Ascending aorta (tissue), 2 donors: ENCODE measurements around the gene GPR65. TPM values are rescaled to one million over a fixed set of nuclear protein-coding genes. Genes with fewer than 3 reads are reported as not detected.
A peak's percentile ranks its signal among the peaks of the same experiment; 100 is the strongest.

Experiments used
- DNase-seq, 2 donors: peaks; one replicate each; pipeline ENCODE4 v3.0.0-alpha.2; 2019; ENCODE audit warnings: low spot score in 2 of 2
- H3K27ac ChIP-seq, 2 donors: fragments of 200-600 bp; sonication (generic); one replicate each; pipeline ENCODE4 v1.5.1; 2016 to 2017; ENCODE audit warnings: mild to moderate bottlenecking in 1 of 2
- H3K27me3 ChIP-seq: fragments of 200-600 bp; sonication (generic); one replicate; pipeline ENCODE4 v1.5.1; 2017
- H3K36me3 ChIP-seq, 2 donors: fragments of 200-600 bp; sonication (generic); one replicate each; pipeline ENCODE4 v1.5.1; 2016
- H3K4me1 ChIP-seq, 2 donors: fragments of 200-600 bp; sonication (generic); one replicate each; pipeline ENCODE4 v1.5.1; 2016 to 2017; ENCODE audit warnings: mild to moderate bottlenecking in 1 of 2
- H3K4me3 ChIP-seq, 2 donors: fragments of 200-600 bp; sonication (generic); one replicate each; pipeline ENCODE4 v1.5.1; 2016 to 2017; ENCODE audit warnings: mild to moderate bottlenecking in 1 of 2
- H3K9me3 ChIP-seq, 2 donors: fragments of 200-600 bp; sonication (generic); one replicate each; pipeline ENCODE4 v1.5.1; 2016
- CTCF ChIP-seq, 3 experiments: fragments of 200-600 bp in 2 of 3; fragments of 450-650 bp in 1 of 3; sonication (generic) in 2 of 3; IDR thresholded peaks; one replicate each; pipeline ENCODE4 v1.5.1; 2016 to 2019; ENCODE audit warnings: antibody characterized with exemption in 3 of 3, mild to moderate bottlenecking in 1 of 3, moderate library complexity in 1 of 3
- intact Hi-C: fragments of 100-400 bp; cut with DNase I; formaldehyde crosslinking; loops from one replicate; pipeline ENCODE4 v1.15.1; 2023
- total RNA-seq: library from RNA; depleted of rRNA; stranded (reverse); fragments of >200 nt; gene quantifications from one replicate; pipeline ENCODE4 v1.1.0, GENCODE V29; 2016

Gene GPR65
- 0.32 TPM for total RNA-seq

GRCh38 chr14:88005050-88005481, at the start of gene GPR65:
TSS of gene GPR65 (plus strand) at chr14:88005135. CDS start at chr14:88010848, 5,713 bp downstream.
- Histone ChIP-seq H3K27me3 (no peaks in the 10 kb centered on the region), H3K27ac (no peak within 1 kb of the TSS), H3K4me3 (peak within 1 kb of the TSS in 1 of 2 donors; percentile 24), H3K4me1 (no peaks in the 10 kb centered on the region), H3K36me3 (no peaks in the 10 kb centered on the region), H3K9me3 (no peaks in the 10 kb centered on the region)
- no peak for TF ChIP-seq CTCF (IDR thresholded peaks at IDR 0.05)
- intact Hi-C loops = no loop called here
- no peak for DNase-seq

- intact Hi-C loops = no loop called here
- Histone ChIP-seq H3K9me3 (no peaks in the 10 kb centered on the region), H3K4me1 (no peaks in the 10 kb centered on the region), H3K36me3 (peaks cover 14 to 18% of the 10 kb centered on the region in 2 donors), H3K4me3 (no peak overlapping the region), H3K27ac (no peak overlapping the region), H3K27me3 (no peaks in the 10 kb centered on the region)
- no peak for TF ChIP-seq CTCF (IDR thresholded peaks at IDR 0.05)
- no peak for DNase-seq
These were observed 49.4 kb upstream of the GPR65 start for GRCh38 chr14:87955501-87955900.

- Histone ChIP-seq H3K27ac (no peak overlapping the region), H3K4me3 (no peak overlapping the region), H3K36me3 (peaks cover 40% of the 10 kb centered on the region in 2 donors), H3K9me3 (no peaks in the 10 kb centered on the region), H3K4me1 (no peaks in the 10 kb centered on the region), H3K27me3 (no peaks in the 10 kb centered on the region)
- intact Hi-C loops = no loop called here
- no peak for TF ChIP-seq CTCF (IDR thresholded peaks at IDR 0.05)
- no peak for DNase-seq
These were observed 44.7 kb upstream of the GPR65 start for GRCh38 chr14:87960013-87960787.

- intact Hi-C loops = no loop called here
- Histone ChIP-seq H3K36me3 (peaks cover 42 to 45% of the 10 kb centered on the region in 2 donors), H3K4me1 (no peaks in the 10 kb centered on the region), H3K9me3 (no peaks in the 10 kb centered on the region), H3K27ac (no peak overlapping the region), H3K4me3 (no peak overlapping the region), H3K27me3 (no peaks in the 10 kb centered on the region)
- no peak for DNase-seq
- TF ChIP-seq CTCF (IDR thresholded peaks at IDR 0.05) = no peak
These were observed 43.7 kb upstream of the GPR65 start for GRCh38 chr14:87961246-87961645.

- no peaks in the 10 kb centered on the region for H3K27me3 ChIP-seq
- H3K27ac ChIP-seq = no peak overlapping the region
- no peak overlapping the region for H3K4me3 ChIP-seq
- DNase-seq = no peak
- no peaks in the 10 kb centered on the region for H3K4me1 ChIP-seq
- intact Hi-C loops = no loop called here
- TF ChIP-seq CTCF (IDR thresholded peaks at IDR 0.05) = no peak
- H3K9me3 ChIP-seq = no peaks in the 10 kb centered on the region
- peaks cover 30 to 39% of the 10 kb centered on the region in 2 donors for H3K36me3 ChIP-seq
These were observed 38.1 kb upstream of the GPR65 start for GRCh38 chr14:87966816-87967215.
